K562 (cell line): ENCODE data around the gene ZNF593OS. TPM values are rescaled to one million over a fixed set of nuclear protein-coding genes. Genes with fewer than 3 reads are reported as not detected.

Experiments used
- ATF1 ChIP-seq, 2 experiments: fragments of 450-650 bp in 1 of 2; IDR thresholded peaks; 2 replicates each; pipeline ENCODE4 v1.6.1; 2016; ENCODE audit warnings: missing compliant biosample characterization in 1 of 2, missing genetic modification characterization in 1 of 2
- C11orf30 ChIP-seq: fragments of 450-650 bp; IDR thresholded peaks from 2 replicates; pipeline ENCODE4 v1.6.1; 2016; ENCODE audit warnings: low read depth, mild to moderate bottlenecking
- ESRRA ChIP-seq: fragments of 450-650 bp; IDR thresholded peaks from 2 replicates; pipeline ENCODE4 v1.6.1; 2014; ENCODE audit warnings: low read depth, mild to moderate bottlenecking, moderate library complexity, borderline replicate concordance
- FOXA1 ChIP-seq: fragments of 450-650 bp; IDR thresholded peaks from 2 replicates; pipeline ENCODE4 v1.6.1; 2016; ENCODE audit warnings: mild to moderate bottlenecking, borderline replicate concordance
- FOXK1 ChIP-seq: sonication (generic); formaldehyde crosslinking; IDR thresholded peaks from 2 replicates; pipeline ENCODE4 v1.8.0; 2022; ENCODE audit warnings: missing genetic modification reagents, mild to moderate bottlenecking, borderline replicate concordance
- GTF2E2 ChIP-seq: fragments of 200-800 bp; sonication (Bioruptor generic); IDR thresholded peaks from 2 replicates; pipeline ENCODE4 v1.6.1; 2016; ENCODE audit warnings: missing genetic modification characterization, missing compliant biosample characterization
- GTF2F1 ChIP-seq: IDR thresholded peaks from 2 replicates; pipeline ENCODE4 v1.6.1; 2011; ENCODE audit warnings: low read depth, low read length, improper control_type of control experiment
- HDAC1 ChIP-seq, 2 experiments: fragments of 450-650 bp; IDR thresholded peaks; 2 replicates each; pipeline ENCODE4 v1.6.1; 2016 to 2017; ENCODE audit warnings: inconsistent platforms in 1 of 2, mild to moderate bottlenecking in 1 of 2, moderate library complexity in 1 of 2
- HMGXB4 ChIP-seq: sonication (generic); formaldehyde crosslinking; IDR thresholded peaks from 2 replicates; pipeline ENCODE4 v1.8.1; 2023; ENCODE audit warnings: mild to moderate bottlenecking, missing genetic modification reagents
- HOMEZ ChIP-seq: fragments of 250-450 bp; sonication (Bioruptor Pico); IDR thresholded peaks from 2 replicates; pipeline ENCODE4 v1.4.0; 2020; ENCODE audit warnings: mild to moderate bottlenecking, moderate library complexity
- MXI1 ChIP-seq: IDR thresholded peaks from 2 replicates; pipeline ENCODE4 v1.6.1; 2011; ENCODE audit warnings: low read depth, mild to moderate bottlenecking, improper control_type of control experiment, low read length
- NBN ChIP-seq: fragments of 450-650 bp; IDR thresholded peaks from 2 replicates; pipeline ENCODE4 v1.6.1; 2016; ENCODE audit warnings: low read depth, mild to moderate bottlenecking
- NR1H2 ChIP-seq: sonication (generic); formaldehyde crosslinking; IDR thresholded peaks from 2 replicates; pipeline ENCODE4 v1.4.0; 2020; ENCODE audit warnings: mild to moderate bottlenecking, missing genetic modification reagents
- PHF21A ChIP-seq: fragments of 450-650 bp; IDR thresholded peaks from 2 replicates; pipeline ENCODE4 v1.6.1; 2017; ENCODE audit warnings: low read depth, borderline replicate concordance
- POLR2A ChIP-seq: fragments of 450-650 bp; conservative IDR thresholded peaks from 2 replicates; pipeline ENCODE4 v1.6.1; 2016
- RAD51 ChIP-seq: fragments of 450-650 bp; IDR thresholded peaks from 2 replicates; pipeline ENCODE4 v1.7.1; 2016; ENCODE audit warnings: low read depth, mild to moderate bottlenecking, borderline replicate concordance
- RB1 ChIP-seq: fragments of 450-650 bp; IDR thresholded peaks from 2 replicates; pipeline ENCODE4 v1.6.1; 2017; ENCODE audit warnings: low read depth, mild to moderate bottlenecking
- TCFL5 ChIP-seq: fragments of 250-450 bp; sonication (Bioruptor Pico); conservative IDR thresholded peaks from 2 replicates; pipeline ENCODE4 v1.6.1; 2021; ENCODE audit warnings: mild to moderate bottlenecking, moderate library complexity, matching md5 sums
- TOE1 ChIP-seq, 2 experiments: fragments of 450-650 bp in 1 of 2; sonication (generic) in 1 of 2; formaldehyde crosslinking in 1 of 2; IDR thresholded peaks; 2 replicates each; pipeline versions ENCODE4 v1.7.1 to v1.8.0; 2016 to 2022; ENCODE audit warnings: borderline replicate concordance in 2 of 2, mild to moderate bottlenecking in 2 of 2, antibody characterized with exemption in 1 of 2, inconsistent platforms in 1 of 2, low read depth in 1 of 2, missing genetic modification reagents in 1 of 2, moderate library complexity in 1 of 2
- ZBTB26 ChIP-seq: fragments of 450-650 bp; formaldehyde crosslinking; IDR thresholded peaks from 2 replicates; pipeline ENCODE4 v1.4.0; 2022; ENCODE audit warnings: missing genetic modification characterization
- ZNF197 ChIP-seq: fragments of 200-800 bp; sonication (Bioruptor generic); IDR thresholded peaks from 2 replicates; pipeline ENCODE4 v1.6.1; 2016; ENCODE audit warnings: low read depth, missing genetic modification characterization, missing compliant biosample characterization
- ZNF3 ChIP-seq: fragments of 250-450 bp; sonication (Bioruptor Pico); IDR thresholded peaks from 2 replicates; pipeline ENCODE4 v1.5.0; 2021; ENCODE audit warnings: mild to moderate bottlenecking, moderate library complexity
- polyA plus RNA-seq, 8 experiments: library from polyadenylated mRNA; depleted of rRNA in 4 of 8; stranded (reverse) in 5 of 8; unstranded in 3 of 8; fragments of >200 nt; fragmentation: Nextera tagmentation in 2 of 8; fragmentation: Illumina TruSeq in 1 of 8; extraction: Ambion mirVana in 2 of 8; extraction: Trizol in 1 of 8; gene quantifications; 2 replicates each; pipeline versions ENCODE4 v1.2.1 to v1.2.3, GENCODE V29; 2011 to 2014; ENCODE audit warnings: inconsistent platforms in 1 of 8, missing spikeins in 1 of 8
- total RNA-seq, 7 experiments: library from RNA; depleted of rRNA in 6 of 7; stranded (reverse); fragments of >200 nt in 6 of 7; fragmentation: Illumina TruSeq in 2 of 7; extraction: Trizol in 2 of 7; gene quantifications; 2 replicates each; pipeline versions ENCODE4 v1.2.1 to v1.2.3, GENCODE V29; 2011 to 2021; ENCODE audit warnings: low replicate concordance in 1 of 7
- TF ChIP-seq, protein P1 (sequence below): conservative IDR thresholded peaks from 2 replicates; pipeline ENCODE4 v1.6.1; 2011; ENCODE audit warnings: low read depth, mild to moderate bottlenecking, low read length; ENCODE audit not compliant: control insufficient read depth

The ZNF593OS gene
- total and polyA plus RNA-seq, 9 of the 15 experiments (the other 6 are each of a cell fraction or from before 2014, with no cell fraction given): 0.24 to 0.27 TPM; not detected in 7

DNA sequence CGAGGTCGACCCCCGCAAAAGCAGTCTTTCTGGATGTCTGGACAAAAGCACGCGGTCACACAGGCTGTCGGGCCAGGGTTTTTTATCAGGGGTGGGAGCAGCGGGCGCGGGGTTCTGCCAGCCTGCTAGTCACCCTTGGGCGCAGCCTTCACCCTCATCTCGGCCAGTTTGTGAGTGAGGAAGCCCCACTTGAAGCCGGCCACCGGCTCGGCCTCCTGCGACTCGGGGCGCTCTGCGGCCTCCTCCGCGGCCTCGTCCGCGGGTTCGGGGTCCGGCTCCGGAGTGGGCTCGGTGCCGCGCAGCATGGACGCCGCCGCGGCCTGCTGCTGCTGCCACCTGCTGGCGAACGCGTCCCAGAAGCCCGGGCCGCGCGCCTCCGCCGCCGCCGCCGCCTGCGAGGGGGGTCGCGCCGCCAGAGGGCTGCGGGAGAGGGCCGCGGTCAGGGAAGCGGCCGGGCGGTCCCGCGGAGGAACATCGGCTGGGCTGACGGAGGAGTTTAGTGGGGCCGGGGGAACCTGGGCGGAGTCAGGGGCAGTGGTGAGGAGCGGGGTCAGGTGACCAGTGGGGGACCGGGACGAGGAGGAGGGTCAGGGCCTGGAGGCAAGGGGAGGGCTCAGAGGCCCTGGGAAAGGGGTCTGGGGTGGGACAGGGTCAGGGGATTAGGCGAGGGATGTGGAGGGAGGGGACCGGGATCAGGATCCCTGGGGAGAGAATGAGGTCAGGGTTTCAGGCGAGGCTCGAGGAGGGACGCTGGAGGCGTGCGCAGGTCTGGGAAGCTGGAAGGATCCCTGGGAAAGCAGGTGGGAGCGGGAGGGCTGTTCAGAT, 7.4 kb downstream of the ZNF593OS start (continued):
- TF ChIP-seq RB1 (peak; percentile 98), NR1H2 (no peak), FOXK1 (CRISPR knock-in tag) (no peak), MXI1 (no peak), TOE1 (IDR thresholded peaks at IDR 0.05; ENCODE audit: borderline replicate concordance) (peak; percentile 51; the same call in 1 of the 2 replicates), TOE1 (CRISPR knock-in tag; IDR thresholded peaks at IDR 0.05; ENCODE audit: borderline replicate concordance, low read depth) (no peak), C11orf30 (no peak), ESRRA (peak; percentile 59), HOMEZ (no peak), NBN (no peak), GTF2E2 (tag) (no peak), GTF2F1 (no peak), RAD51 (peak; percentile 75; the same call in 1 of the 2 replicates), ZBTB26 (no peak), HDAC1 (IDR thresholded peaks at IDR 0.05) (no peak), ATF1 (CRISPR knock-in tag; IDR thresholded peaks at IDR 0.05) (no peak), ATF1 (tag; IDR thresholded peaks at IDR 0.05) (peak; percentile 62; the same call in 1 of the 2 replicates), ZNF197 (CRISPR knock-in tag) (no peak), PHF21A (0 out of 2 replicates have a peak, but pooled peaks have one; percentile 25), TCFL5 (CRISPR knock-in tag) (no peak), ZNF3 (CRISPR knock-in tag) (no peak), FOXA1 (no peak), POLR2A (no peak), HMGXB4 (CRISPR knock-in tag) (0 out of 2 replicates have a peak, but pooled peaks have one; percentile 48)
- TF ChIP-seq, protein P1, sequence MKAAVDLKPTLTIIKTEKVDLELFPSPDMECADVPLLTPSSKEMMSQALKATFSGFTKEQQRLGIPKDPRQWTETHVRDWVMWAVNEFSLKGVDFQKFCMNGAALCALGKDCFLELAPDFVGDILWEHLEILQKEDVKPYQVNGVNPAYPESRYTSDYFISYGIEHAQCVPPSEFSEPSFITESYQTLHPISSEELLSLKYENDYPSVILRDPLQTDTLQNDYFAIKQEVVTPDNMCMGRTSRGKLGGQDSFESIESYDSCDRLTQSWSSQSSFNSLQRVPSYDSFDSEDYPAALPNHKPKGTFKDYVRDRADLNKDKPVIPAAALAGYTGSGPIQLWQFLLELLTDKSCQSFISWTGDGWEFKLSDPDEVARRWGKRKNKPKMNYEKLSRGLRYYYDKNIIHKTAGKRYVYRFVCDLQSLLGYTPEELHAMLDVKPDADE: no peak
